ENCODE results near the gene EHBP1.

The EHBP1 gene

DNA sequence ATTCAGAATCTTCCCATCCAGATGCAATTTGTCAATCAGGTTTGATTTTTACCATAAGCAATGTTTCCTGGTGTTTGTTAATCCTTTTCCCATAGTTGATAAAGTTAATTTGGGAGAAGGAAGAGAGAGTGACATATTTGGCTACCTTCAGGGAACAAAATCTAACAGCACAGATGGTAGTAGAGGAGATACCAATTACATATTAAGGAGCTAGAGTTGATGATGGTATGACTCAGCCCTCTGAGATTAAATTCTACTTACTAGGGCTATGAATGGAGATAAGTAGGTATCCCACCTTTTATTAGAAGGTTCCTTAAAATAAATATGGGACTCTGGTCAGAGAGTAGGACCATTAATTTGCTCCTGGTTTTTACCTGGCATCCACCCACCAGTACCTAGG is 139.7 kb downstream of the EHBP1 start:
- peaks cover 14% of the 10 kb centered on the region for H3K9me3 Mint-ChIP-seq
- peaks cover 12% of the 10 kb centered on the region for H3K36me3 Mint-ChIP-seq (ENCODE audit: low read depth)
- TF ChIP-seq, protein P1, sequence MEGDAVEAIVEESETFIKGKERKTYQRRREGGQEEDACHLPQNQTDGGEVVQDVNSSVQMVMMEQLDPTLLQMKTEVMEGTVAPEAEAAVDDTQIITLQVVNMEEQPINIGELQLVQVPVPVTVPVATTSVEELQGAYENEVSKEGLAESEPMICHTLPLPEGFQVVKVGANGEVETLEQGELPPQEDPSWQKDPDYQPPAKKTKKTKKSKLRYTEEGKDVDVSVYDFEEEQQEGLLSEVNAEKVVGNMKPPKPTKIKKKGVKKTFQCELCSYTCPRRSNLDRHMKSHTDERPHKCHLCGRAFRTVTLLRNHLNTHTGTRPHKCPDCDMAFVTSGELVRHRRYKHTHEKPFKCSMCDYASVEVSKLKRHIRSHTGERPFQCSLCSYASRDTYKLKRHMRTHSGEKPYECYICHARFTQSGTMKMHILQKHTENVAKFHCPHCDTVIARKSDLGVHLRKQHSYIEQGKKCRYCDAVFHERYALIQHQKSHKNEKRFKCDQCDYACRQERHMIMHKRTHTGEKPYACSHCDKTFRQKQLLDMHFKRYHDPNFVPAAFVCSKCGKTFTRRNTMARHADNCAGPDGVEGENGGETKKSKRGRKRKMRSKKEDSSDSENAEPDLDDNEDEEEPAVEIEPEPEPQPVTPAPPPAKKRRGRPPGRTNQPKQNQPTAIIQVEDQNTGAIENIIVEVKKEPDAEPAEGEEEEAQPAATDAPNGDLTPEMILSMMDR (IDR thresholded peaks at IDR 0.05): no peak
- DNase-seq: no peak
- no peaks in the 10 kb centered on the region for H3K27me3 Mint-ChIP-seq (ENCODE audit: low read depth, poor library complexity)
- no peak overlapping the region for H3K27ac Mint-ChIP-seq
- H3K4me1 Mint-ChIP-seq: no peaks in the 10 kb centered on the region
- no peak overlapping the region for H3K4me3 Mint-ChIP-seq

DNA sequence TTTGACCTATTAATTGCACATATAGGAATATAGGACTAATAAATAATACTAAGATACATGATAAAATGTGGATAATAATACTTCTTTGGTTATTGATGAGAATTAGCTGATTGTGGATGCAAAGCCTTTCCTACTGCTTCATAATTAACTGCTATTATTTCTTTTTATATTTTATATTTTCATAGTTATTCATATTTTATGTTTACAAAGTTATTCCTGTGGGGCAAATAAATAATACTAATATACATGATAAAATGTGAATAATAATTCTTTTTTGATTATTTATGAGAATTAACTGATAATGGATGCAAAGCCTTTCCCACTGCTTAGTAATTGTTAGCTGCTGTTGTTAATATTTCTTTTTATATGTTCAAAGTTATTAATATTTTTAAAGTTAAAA is 146.7 kb downstream of the EHBP1 start:
- Mint-ChIP-seq H3K9me3 (peaks cover 15% of the 10 kb centered on the region), H3K4me3 (no peak overlapping the region), H3K27ac (no peak overlapping the region), H3K27me3 (ENCODE audit: low read depth, poor library complexity) (no peaks in the 10 kb centered on the region), H3K4me1 (no peaks in the 10 kb centered on the region), H3K36me3 (ENCODE audit: low read depth) (peaks cover 44% of the 10 kb centered on the region)
- TF ChIP-seq, protein P1 (IDR thresholded peaks at IDR 0.05): no peak
- DNase-seq: no peak

DNA sequence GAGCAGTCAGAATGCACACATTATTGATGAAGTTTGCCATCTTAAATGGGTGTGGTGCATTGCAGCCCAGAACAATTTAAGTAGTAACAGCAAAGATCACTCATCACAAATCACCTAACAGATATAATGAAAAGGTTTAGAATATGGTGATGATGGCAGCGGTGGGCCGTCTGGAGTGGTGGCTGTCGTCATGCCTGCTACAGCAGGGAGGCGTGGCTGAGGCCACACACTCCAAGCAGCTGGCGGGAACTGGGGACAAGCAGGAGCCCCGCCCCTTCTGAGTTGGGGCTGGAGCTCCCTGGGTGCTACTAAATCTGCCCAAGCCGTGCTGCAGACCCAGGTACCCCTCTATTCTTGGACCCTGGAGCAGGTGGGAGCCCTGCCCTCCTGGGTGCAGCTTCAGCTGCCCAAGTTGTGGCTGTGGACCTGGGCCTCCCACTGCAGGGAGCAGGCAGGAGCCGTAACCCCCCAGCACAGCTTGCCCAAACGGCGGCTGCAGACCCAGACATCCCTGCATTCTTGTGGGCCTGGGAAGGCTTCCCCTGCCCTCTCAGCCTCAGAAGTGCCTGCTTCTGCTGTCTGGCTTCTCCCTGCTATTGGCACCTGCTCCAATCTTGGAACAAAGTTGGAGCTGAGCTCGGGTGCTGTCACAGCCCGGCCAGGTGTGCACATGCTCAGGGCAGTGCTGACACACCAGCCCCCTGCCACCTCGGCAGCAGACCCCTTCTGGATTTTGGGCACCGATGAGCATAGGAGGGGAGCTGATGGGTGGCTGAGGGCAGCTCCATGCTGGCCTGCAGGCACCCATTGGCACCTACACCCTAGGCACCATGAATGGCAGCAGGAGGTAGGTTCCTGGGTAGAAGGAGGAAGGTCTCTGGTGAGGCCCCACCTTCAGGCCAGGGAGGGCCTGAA is 149.3 kb downstream of the EHBP1 start:
- Mint-ChIP-seq H3K27me3 (ENCODE audit: low read depth, poor library complexity) (no peaks in the 10 kb centered on the region), H3K36me3 (ENCODE audit: low read depth) (peaks cover 38% of the 10 kb centered on the region), H3K27ac (no peak overlapping the region), H3K4me1 (no peaks in the 10 kb centered on the region), H3K9me3 (peaks cover 15% of the 10 kb centered on the region), H3K4me3 (no peak overlapping the region)
- DNase-seq: no peak
- TF ChIP-seq, protein P1 (IDR thresholded peaks at IDR 0.05): no peak

DNA sequence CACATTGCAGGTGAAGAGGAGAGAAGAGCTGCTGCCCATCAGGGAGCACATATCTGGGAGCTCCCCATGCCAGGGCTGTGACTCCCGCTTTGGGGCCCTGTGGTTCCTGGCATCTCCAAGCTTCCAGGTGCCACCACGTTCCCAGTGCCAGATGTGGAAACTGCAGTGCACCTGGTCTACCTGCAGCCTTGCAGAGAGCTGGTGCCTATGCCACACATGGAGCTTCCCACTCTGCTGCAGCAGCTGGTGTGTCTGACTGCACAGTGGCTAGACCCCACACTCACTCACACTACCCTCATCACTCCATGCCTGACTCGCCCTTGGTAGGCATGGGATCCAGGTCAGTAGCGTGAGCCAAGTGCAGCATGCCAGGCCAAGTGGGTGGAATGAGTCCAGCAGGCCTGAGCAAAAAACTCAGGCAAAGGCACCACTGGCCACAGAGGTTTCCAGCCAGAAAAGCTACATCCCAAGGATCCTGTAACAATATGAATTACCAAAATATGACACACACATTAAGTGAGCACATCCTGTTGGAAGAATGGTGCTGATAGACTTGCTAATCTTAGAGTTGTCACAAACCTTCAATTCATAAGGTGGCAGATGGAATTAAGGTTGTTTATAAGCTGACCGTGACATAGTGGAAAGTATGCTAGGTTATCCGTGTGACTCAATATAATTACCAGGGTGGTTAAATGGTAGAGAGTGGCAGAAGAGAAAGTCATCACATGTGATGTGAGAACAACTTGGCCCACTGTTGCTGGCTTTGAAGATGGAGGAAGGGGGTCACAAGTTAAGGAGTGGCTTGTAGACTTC is 150.9 kb downstream of the EHBP1 start:
- H3K36me3 Mint-ChIP-seq (ENCODE audit: low read depth): peaks cover 45% of the 10 kb centered on the region
- no peak overlapping the region for H3K4me3 Mint-ChIP-seq
- H3K4me1 Mint-ChIP-seq: no peaks in the 10 kb centered on the region
- peaks cover 15% of the 10 kb centered on the region for H3K9me3 Mint-ChIP-seq
- H3K27ac Mint-ChIP-seq: no peak overlapping the region
- H3K27me3 Mint-ChIP-seq (ENCODE audit: low read depth, poor library complexity): no peaks in the 10 kb centered on the region
- no peak for DNase-seq
- TF ChIP-seq, protein P1 (IDR thresholded peaks at IDR 0.05): no peak

DNA sequence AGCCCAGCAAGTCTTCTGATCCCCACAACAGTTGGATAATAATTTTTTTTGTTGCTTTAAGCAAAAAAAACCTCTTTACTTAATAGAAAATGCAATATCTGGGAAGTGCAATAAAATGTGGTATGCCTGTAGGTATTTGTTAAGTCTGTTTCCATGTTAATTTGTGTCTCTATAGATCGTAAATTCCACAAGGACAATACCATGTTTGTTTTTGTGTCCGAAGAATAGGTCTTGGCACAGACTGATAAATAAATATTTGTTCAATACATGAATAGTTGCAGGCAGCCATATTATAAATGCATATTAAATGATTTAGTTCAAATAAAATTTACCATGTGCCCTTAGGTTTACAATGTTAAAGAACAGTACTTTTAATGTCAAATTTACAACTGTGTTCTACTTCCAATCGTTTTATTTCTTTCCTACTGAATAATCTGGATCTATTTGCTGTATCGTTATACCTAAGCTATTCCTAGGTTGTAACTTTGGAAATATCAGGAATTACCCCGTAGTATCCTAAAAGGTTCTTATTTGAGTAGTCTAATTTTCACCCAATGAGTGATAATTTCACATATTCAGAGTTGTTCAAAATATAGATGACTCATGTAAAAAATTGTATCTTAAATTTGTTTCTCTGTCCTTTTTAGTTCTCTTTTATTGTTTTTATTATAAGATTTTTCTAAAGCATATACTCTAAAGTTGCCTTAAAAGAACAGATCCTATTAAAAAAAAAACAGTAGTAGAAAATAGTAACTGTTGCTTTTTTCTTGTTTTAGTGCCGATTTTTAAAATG is 151.8 kb downstream of the EHBP1 start:
- no peak overlapping the region for H3K27ac Mint-ChIP-seq
- no peaks in the 10 kb centered on the region for H3K4me1 Mint-ChIP-seq
- H3K9me3 Mint-ChIP-seq: peaks cover 15% of the 10 kb centered on the region
- TF ChIP-seq, protein P1 (IDR thresholded peaks at IDR 0.05): no peak
- H3K4me3 Mint-ChIP-seq: no peak overlapping the region
- peaks cover 50% of the 10 kb centered on the region for H3K36me3 Mint-ChIP-seq (ENCODE audit: low read depth)
- no peak for DNase-seq
- no peaks in the 10 kb centered on the region for H3K27me3 Mint-ChIP-seq (ENCODE audit: low read depth, poor library complexity)
